SK-N-SH treated with all-trans-retinoic acid at 6 μM for 48 hours (cell line): Measurements from ENCODE around the gene INCA1.

Experiments
- ARNTL ChIP-seq: fragments of 450-650 bp; formaldehyde crosslinking; IDR thresholded peaks from 2 replicates; pipeline ENCODE4 v1.5.0; 2020; ENCODE audit warnings: low read depth, mild to moderate bottlenecking, moderate library complexity, borderline replicate concordance
- CSDC2 ChIP-seq: fragments of 250-450 bp; sonication (Bioruptor Pico); IDR thresholded peaks from 2 replicates; pipeline ENCODE4 v1.5.0; 2020; ENCODE audit warnings: mild to moderate bottlenecking, moderate library complexity
- GLIS3 ChIP-seq: fragments of 250-450 bp; sonication (Bioruptor Pico); IDR thresholded peaks from 2 replicates; pipeline ENCODE4 v1.5.0; 2020; ENCODE audit warnings: mild to moderate bottlenecking, moderate library complexity
- PPARA ChIP-seq: fragments of 250-450 bp; sonication (Bioruptor Pico); IDR thresholded peaks from 2 replicates; pipeline ENCODE4 v1.5.0; 2020; ENCODE audit warnings: mild to moderate bottlenecking, borderline replicate concordance
- RARB ChIP-seq: fragments of 250-450 bp; sonication (Bioruptor Pico); IDR thresholded peaks from 2 replicates; pipeline ENCODE4 v1.8.0; 2021; ENCODE audit warnings: mild to moderate bottlenecking, moderate library complexity
- TOX ChIP-seq: fragments of 250-450 bp; sonication (Bioruptor Pico); IDR thresholded peaks from 2 replicates; pipeline ENCODE4 v1.8.0; 2021; ENCODE audit warnings: mild to moderate bottlenecking, moderate library complexity, borderline replicate concordance
- ZC3H10 ChIP-seq: fragments of 250-450 bp; sonication (Bioruptor Pico); IDR thresholded peaks from 2 replicates; pipeline ENCODE4 v1.5.1; 2021; ENCODE audit warnings: mild to moderate bottlenecking, moderate library complexity
- ZFP30 ChIP-seq: fragments of 450-650 bp; formaldehyde crosslinking; IDR thresholded peaks from 2 replicates; pipeline ENCODE4 v1.5.0; 2022; ENCODE audit warnings: mild to moderate bottlenecking, moderate library complexity
- ZNF565 ChIP-seq: fragments of 450-650 bp; formaldehyde crosslinking; conservative IDR thresholded peaks from 2 replicates; pipeline ENCODE4 v1.5.0; 2020; ENCODE audit warnings: low read depth, mild to moderate bottlenecking, moderate library complexity

DNA sequence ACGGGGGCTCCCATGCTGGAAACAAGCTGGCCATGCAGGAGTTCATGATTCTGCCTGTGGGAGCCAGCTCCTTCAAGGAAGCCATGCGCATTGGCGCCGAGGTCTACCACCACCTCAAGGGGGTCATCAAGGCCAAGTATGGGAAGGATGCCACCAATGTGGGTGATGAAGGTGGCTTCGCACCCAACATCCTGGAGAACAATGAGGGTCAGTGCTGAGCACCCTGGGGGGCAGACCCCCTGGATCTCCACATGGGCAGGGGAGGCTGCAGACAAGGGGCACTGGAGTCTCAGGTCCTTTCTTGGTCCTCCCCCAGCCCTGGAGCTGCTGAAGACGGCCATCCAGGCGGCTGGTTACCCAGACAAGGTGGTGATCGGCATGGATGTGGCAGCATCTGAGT, 42.2 kb downstream of the INCA1 start:
- no peak for TF ChIP-seq PPARA (CRISPR knock-in tag)
- no peak for TF ChIP-seq ZC3H10 (CRISPR knock-in tag)
- no peak for TF ChIP-seq CSDC2 (CRISPR knock-in tag)
- TF ChIP-seq GLIS3 (CRISPR knock-in tag): no peak
- no peak for TF ChIP-seq ZNF565 (CRISPR knock-in tag)
- TF ChIP-seq TOX (CRISPR knock-in tag): no peak
- TF ChIP-seq ZFP30 (CRISPR knock-in tag): no peak
- no peak for TF ChIP-seq RARB (CRISPR knock-in tag)
- TF ChIP-seq ARNTL (CRISPR knock-in tag): no peak
